ENCODE measurements around the gene CREB5.
A peak's percentile ranks its signal among the peaks of the same experiment; 100 is the strongest.

Gene CREB5

DNA sequence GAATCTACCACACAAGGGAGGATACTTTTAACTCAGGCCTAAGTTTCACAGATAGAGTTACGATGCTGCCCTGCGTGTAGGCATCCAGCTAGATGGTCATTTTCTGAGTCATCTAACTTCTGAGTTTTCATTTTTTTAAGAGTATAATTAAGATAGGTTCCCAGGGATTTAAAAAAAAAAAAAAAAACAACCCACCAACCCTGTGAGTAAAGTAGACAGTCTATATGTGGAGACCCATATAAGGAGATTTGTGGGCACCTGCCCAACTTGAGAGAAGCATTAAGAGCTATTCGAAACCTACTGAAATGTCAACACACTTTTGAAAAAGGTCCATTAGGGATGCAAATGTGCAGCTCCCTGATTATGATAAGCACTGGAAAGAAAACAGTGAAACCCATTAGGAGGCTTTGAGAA, 288.5 kb downstream of the CREB5 start:
- H3K27me3 ChIP-seq (ENCODE audit: insufficient read depth, low read length): no peaks in the 10 kb centered on the region
- H2AFZ ChIP-seq (ENCODE audit: low read depth, low read length): no peak overlapping the region

DNA sequence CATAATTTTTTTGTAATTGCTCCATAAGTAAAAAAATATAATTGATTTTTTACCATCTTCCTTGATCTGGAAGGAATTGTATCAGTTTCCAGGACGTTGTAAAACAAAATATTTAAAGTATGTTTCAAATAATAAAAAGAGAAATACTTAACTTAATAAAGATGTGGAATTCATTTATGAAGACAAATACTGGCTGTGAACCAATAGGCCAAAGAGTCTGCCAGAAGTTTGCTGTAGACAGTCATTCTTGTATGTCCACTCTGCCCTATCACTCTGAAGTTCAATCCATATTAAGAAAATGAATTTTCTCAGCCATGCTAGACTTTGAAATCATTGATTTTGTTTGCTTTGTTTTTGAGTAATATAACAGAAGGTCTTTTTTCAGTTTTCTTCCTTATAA, 289.4 kb downstream of the CREB5 start:
- no peaks in the 10 kb centered on the region for H3K36me3 ChIP-seq (ENCODE audit: insufficient read depth, low read length)
- H3K9me3 ChIP-seq (ENCODE audit: low read length): no peaks in the 10 kb centered on the region
- no peaks in the 10 kb centered on the region for H3K27me3 ChIP-seq (ENCODE audit: insufficient read depth, low read length)
- peaks cover 7% of the 10 kb centered on the region for H3K4me1 ChIP-seq (ENCODE audit: insufficient read depth, low read length)
- H2AFZ ChIP-seq (ENCODE audit: low read depth, low read length): no peak overlapping the region
- no peak overlapping the region for H3K4me3 ChIP-seq (ENCODE audit: low read length)

More for the DNA sequence above, 288.5 kb downstream of the CREB5 start:
- H3K4me3 ChIP-seq (ENCODE audit: low read length): no peak overlapping the region
- no peaks in the 10 kb centered on the region for H3K36me3 ChIP-seq (ENCODE audit: insufficient read depth, low read length)
- no peaks in the 10 kb centered on the region for H3K9me3 ChIP-seq (ENCODE audit: low read length)
- H3K4me1 ChIP-seq (ENCODE audit: insufficient read depth, low read length): peaks cover 10% of the 10 kb centered on the region

GRCh38 chr7:28702171-28702570, 289.9 kb downstream of the CREB5 start:
- no peak overlapping the region for H2AFZ ChIP-seq (ENCODE audit: low read depth, low read length)
- no peaks in the 10 kb centered on the region for H3K27me3 ChIP-seq (ENCODE audit: insufficient read depth, low read length)
- H3K4me3 ChIP-seq (ENCODE audit: low read length): no peak overlapping the region
- H3K36me3 ChIP-seq (ENCODE audit: insufficient read depth, low read length): no peaks in the 10 kb centered on the region
- peaks cover 11% of the 10 kb centered on the region for H3K4me1 ChIP-seq (ENCODE audit: insufficient read depth, low read length)
- H3K9me3 ChIP-seq (ENCODE audit: low read length): no peaks in the 10 kb centered on the region

DNA sequence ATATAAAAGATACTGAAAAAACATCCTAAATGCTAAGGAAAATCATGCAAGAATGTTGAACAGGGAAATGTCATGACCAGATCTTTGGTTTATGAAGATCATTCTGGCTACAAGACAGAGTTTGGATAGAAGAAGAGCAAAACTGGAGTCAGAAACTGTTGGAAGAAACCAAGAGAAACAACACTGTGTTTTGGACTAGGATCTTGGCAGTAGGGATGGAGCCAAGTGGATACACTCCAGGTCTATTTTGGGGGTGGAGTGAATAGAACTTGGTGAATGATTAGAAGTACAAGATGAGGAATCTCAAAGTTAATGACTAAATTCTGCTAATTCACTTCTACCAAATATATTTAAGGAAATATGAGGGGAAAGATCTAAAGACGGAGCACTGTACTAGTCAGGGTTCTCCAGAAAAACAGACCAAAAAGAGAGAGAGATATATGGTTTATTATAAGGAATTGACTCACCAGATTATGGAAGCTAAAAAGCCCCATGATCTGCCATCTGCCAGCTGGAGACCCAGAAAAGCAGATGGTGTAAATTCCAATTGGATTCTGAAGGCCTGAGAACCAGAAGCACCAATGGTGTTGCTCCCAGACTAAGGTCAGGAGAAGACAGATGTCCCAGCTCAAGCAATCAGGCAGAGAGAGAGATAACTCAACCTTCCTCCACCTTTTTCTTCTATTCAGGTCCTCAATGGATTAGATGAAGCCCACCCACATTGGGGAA, 290.9 kb downstream of the CREB5 start:
- no peaks in the 10 kb centered on the region for H3K27me3 ChIP-seq (ENCODE audit: insufficient read depth, low read length)
- peaks cover 20% of the 10 kb centered on the region for H3K4me1 ChIP-seq (ENCODE audit: insufficient read depth, low read length)
- no peak overlapping the region for H3K4me3 ChIP-seq (ENCODE audit: low read length)
- no peaks in the 10 kb centered on the region for H3K36me3 ChIP-seq (ENCODE audit: insufficient read depth, low read length)
- no peak overlapping the region for H2AFZ ChIP-seq (ENCODE audit: low read depth, low read length)
- no peaks in the 10 kb centered on the region for H3K9me3 ChIP-seq (ENCODE audit: low read length)

DNA sequence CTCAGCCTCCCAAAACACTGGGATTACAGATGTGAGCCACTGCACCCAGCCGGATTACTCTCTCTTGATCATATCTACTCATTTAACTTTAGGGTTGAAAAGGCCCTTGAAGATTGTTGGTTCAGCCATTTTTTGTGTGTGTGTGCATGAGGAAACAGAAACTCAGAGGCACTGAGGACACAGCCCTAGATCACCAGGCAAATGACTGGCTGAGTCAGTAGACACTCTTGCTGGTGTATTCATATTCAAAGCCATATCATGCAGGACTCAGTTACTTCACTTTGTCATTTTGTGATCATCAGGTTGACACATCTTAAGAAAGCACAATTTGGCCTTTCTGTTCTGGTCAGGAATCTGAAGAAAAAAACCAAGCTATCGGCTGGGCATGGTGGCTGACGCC, 292.4 kb downstream of the CREB5 start:
- no peaks in the 10 kb centered on the region for H3K27me3 ChIP-seq (ENCODE audit: insufficient read depth, low read length)
- H3K4me3 ChIP-seq (ENCODE audit: low read length): no peak overlapping the region
- peaks cover 26% of the 10 kb centered on the region for H3K4me1 ChIP-seq (ENCODE audit: insufficient read depth, low read length)
- H3K36me3 ChIP-seq (ENCODE audit: insufficient read depth, low read length): no peaks in the 10 kb centered on the region
- no peak overlapping the region for H2AFZ ChIP-seq (ENCODE audit: low read depth, low read length)
- no peaks in the 10 kb centered on the region for H3K9me3 ChIP-seq (ENCODE audit: low read length)

DNA sequence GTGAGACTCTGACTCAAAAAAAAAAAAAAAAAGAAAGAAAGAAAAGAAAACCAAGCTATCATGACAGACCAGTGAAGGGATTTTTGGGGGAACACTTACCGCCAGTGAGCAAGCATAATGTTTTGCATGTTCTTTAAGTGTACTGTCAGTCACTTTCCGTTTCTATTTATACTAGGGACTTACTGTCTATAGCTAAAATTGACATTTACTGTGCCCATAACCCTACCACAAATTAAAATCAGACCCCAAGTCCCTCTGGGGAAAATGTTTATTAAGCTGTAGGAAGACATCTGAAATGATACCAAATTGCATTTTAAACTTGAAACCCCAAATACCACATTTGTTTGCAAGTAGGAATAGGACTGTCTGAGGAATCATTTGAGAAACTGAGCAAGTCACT, 293.0 kb downstream of the CREB5 start:
- no peak overlapping the region for H3K4me3 ChIP-seq (ENCODE audit: low read length)
- H3K36me3 ChIP-seq (ENCODE audit: insufficient read depth, low read length): no peaks in the 10 kb centered on the region
- H3K9me3 ChIP-seq (ENCODE audit: low read length): no peaks in the 10 kb centered on the region
- H3K4me1 ChIP-seq (ENCODE audit: insufficient read depth, low read length): peaks cover 30% of the 10 kb centered on the region
- no peak overlapping the region for H2AFZ ChIP-seq (ENCODE audit: low read depth, low read length)
- H3K27me3 ChIP-seq (ENCODE audit: insufficient read depth, low read length): no peaks in the 10 kb centered on the region

DNA sequence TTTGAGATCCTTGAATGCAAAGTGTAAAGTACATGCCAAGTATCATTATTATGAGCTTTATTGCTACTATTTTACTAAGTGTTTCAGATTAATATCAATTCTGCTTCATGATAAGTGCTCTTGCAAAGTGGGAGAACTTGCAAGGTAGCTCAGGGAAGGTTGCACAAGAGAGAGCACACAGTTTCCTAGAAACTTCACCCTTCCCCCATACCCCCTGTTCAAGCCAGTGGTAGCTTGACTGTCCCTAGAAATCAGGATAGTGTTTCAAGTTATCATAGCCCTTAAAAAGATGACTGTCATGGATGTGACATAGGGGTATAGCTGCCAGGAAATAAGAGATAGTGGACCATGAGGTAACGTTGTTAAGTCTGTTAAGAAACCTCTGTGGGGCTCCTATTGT, 294.3 kb downstream of the CREB5 start:
- H2AFZ ChIP-seq (ENCODE audit: low read depth, low read length): no peak overlapping the region

GRCh38 chr7:28707291-28707690, 295.0 kb downstream of the CREB5 start:
- Histone ChIP-seq H3K36me3 (ENCODE audit: insufficient read depth, low read length) (no peaks in the 10 kb centered on the region), H3K4me1 (ENCODE audit: insufficient read depth, low read length) (peaks cover 38% of the 10 kb centered on the region)

More for the DNA sequence above, 294.3 kb downstream of the CREB5 start:
- Histone ChIP-seq H3K9me3 (ENCODE audit: low read length) (no peaks in the 10 kb centered on the region), H3K4me1 (ENCODE audit: insufficient read depth, low read length) (peaks cover 38% of the 10 kb centered on the region), H3K27me3 (ENCODE audit: insufficient read depth, low read length) (no peaks in the 10 kb centered on the region), H3K4me3 (ENCODE audit: low read length) (no peak overlapping the region), H3K36me3 (ENCODE audit: insufficient read depth, low read length) (no peaks in the 10 kb centered on the region)

DNA sequence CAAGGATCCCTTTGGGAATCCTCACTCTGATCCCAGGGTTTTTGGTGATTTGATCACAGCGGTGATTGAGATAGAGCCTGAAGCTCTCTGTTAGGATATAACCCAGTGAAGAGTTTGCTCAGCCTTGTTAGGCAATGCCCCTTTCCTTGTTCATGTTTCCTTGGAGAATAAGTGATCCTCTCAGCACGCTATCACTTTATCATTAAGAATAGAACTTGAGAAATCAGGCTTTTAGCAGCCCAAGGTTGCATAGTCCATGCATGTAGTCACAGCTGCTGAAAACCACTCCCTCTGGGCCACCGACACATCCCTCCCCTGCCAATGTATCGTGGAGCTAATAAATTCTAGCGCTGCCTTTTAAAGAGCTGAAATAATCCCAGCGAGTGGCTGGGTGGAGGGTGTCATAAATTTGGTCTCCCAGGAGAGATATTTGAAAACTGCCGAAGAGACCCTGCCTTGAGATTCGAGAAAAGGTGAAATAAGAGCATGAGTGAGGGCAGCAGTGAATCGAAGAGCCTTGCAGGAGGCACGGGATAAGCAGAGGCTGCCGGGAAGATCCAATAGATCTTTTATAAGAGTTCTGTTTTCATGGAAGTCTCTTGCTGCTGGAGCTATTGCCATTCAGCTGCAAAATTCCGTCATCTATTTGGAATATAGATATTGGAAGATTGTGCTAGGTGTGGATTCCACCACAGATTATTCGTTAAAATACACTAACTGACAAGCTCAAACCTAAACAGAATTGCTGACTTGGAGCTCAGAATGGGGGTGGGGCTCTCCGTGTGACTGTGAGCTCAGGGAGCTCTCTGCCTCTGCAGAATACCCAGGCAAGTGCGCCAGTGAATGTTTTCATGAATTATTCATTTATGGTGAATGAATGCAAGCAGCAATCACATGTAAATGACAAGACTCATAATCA, 296.0 kb downstream of the CREB5 start:
- Histone ChIP-seq H3K36me3 (ENCODE audit: insufficient read depth, low read length) (no peaks in the 10 kb centered on the region), H2AFZ (ENCODE audit: low read depth, low read length) (peak overlapping the region; percentile 77), H3K9me3 (ENCODE audit: low read length) (no peaks in the 10 kb centered on the region), H3K4me3 (ENCODE audit: low read length) (peak overlapping the region; percentile 53), H3K27me3 (ENCODE audit: insufficient read depth, low read length) (no peaks in the 10 kb centered on the region), H3K4me1 (ENCODE audit: insufficient read depth, low read length) (peaks cover 38% of the 10 kb centered on the region)

More at GRCh38 chr7:28707291-28707690, 295.0 kb downstream of the CREB5 start:
- no peak overlapping the region for H2AFZ ChIP-seq (ENCODE audit: low read depth, low read length)
- no peaks in the 10 kb centered on the region for H3K27me3 ChIP-seq (ENCODE audit: insufficient read depth, low read length)
- H3K9me3 ChIP-seq (ENCODE audit: low read length): no peaks in the 10 kb centered on the region
- peak overlapping the region; percentile 53 for H3K4me3 ChIP-seq (ENCODE audit: low read length)

- Histone ChIP-seq H3K36me3 (ENCODE audit: insufficient read depth, low read length) (no peaks in the 10 kb centered on the region), H3K4me3 (ENCODE audit: low read length) (no peak overlapping the region), H3K27me3 (ENCODE audit: insufficient read depth, low read length) (no peaks in the 10 kb centered on the region), H3K4me1 (ENCODE audit: insufficient read depth, low read length) (peaks cover 38% of the 10 kb centered on the region), H2AFZ (ENCODE audit: low read depth, low read length) (no peak overlapping the region), H3K9me3 (ENCODE audit: low read length) (no peaks in the 10 kb centered on the region)
Observed at GRCh38 chr7:28709748-28710147, 297.4 kb downstream of the CREB5 start.

- Histone ChIP-seq H3K36me3 (ENCODE audit: insufficient read depth, low read length) (no peaks in the 10 kb centered on the region), H3K4me3 (ENCODE audit: low read length) (no peak overlapping the region), H3K9me3 (ENCODE audit: low read length) (no peaks in the 10 kb centered on the region), H3K4me1 (ENCODE audit: insufficient read depth, low read length) (peaks cover 38% of the 10 kb centered on the region), H3K27me3 (ENCODE audit: insufficient read depth, low read length) (no peaks in the 10 kb centered on the region), H2AFZ (ENCODE audit: low read depth, low read length) (no peak overlapping the region)
Observed at GRCh38 chr7:28711114-28711513, 298.8 kb downstream of the CREB5 start.

DNA sequence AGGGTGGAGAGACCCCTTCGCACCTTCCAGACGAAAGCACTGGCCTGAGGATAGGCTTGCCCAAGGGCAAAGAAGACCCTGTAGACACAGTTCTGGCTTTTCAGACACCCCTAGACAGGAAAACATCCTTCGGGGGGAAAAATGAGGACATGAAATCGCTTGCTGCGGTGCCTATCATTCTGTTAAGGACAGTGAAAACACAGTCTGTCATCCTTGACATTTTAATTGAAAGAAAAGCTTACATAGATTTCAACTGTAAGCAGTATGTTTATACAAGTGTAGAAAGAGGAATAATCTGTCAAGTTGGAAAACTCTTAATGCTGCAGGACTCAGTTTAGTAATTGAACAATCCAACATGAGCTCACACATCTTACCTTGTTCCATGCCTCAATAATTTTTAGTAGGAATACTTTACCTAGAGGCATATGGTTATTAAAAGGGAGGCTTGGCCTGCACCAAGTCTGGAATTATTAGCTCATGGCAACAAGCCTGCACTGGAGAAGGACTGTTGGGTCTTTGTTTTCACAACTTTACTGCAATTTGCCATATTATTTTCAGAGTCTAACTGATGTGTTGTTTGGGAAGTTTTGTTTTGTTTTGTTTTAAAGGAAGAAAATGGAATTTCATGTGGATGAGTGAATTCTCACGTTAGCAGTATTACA, 302.3 kb downstream of the CREB5 start:
- Histone ChIP-seq H3K27me3 (ENCODE audit: insufficient read depth, low read length) (no peaks in the 10 kb centered on the region), H2AFZ (ENCODE audit: low read depth, low read length) (no peak overlapping the region), H3K9me3 (ENCODE audit: low read length) (no peaks in the 10 kb centered on the region), H3K4me3 (ENCODE audit: low read length) (no peak overlapping the region), H3K4me1 (ENCODE audit: insufficient read depth, low read length) (peaks cover 13% of the 10 kb centered on the region), H3K36me3 (ENCODE audit: insufficient read depth, low read length) (peaks cover 5% of the 10 kb centered on the region)
